Skeletal muscle cell (primary cell): ENCODE data around the gene PTMS.

Source experiments
- DNase-seq: peaks from one replicate; pipeline ENCODE4 v3.0.0-alpha.2; 2010; ENCODE audit warnings: low read depth
- H3K4me3 ChIP-seq: 2 replicates; pipeline ENCODE4 v1.5.1; 2011; ENCODE audit warnings: low read depth, mild to moderate bottlenecking, control low read depth, low read length, moderate library complexity

The PTMS gene

DNA sequence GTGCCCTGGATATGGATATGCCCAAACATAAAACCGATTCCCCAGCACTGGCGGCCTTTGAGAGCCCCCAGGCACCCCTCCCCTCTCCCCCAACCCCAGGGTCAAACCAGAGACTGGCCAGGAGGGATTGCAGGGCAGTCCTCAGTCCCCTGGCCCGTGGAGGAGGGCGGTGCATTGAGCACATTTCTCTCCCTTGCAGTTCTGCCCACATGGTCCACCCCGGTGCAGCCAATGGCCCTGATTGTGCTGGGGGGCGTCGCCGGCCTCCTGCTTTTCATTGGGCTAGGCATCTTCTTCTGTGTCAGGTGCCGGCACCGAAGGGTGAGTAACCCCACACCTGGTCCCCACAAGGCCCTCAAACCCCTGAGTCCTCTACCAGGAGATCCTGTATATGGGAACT, 52.1 kb downstream of the PTMS start:
- DNase-seq = no peak
- no peak overlapping the region for H3K4me3 ChIP-seq

DNA sequence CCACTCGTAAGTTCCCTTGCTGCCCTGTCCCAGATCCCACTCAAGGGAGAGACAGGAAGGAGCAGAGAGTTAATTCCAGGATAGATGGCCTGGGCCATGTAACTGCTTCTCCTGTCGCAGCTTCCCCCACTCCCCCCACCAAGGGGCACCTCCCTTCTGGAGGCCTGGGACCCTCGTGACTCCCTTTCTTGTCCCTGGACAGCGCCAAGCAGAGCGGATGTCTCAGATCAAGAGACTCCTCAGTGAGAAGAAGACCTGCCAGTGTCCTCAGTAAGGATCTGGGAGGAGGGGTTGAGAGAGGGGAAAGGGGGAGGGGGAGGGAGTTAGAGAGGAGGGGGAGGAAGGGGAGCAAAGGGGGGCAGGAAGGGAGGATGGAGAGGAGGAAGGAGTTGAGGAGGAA, 52.5 kb downstream of the PTMS start:
- no peak for DNase-seq
- H3K4me3 ChIP-seq = no peak overlapping the region

DNA sequence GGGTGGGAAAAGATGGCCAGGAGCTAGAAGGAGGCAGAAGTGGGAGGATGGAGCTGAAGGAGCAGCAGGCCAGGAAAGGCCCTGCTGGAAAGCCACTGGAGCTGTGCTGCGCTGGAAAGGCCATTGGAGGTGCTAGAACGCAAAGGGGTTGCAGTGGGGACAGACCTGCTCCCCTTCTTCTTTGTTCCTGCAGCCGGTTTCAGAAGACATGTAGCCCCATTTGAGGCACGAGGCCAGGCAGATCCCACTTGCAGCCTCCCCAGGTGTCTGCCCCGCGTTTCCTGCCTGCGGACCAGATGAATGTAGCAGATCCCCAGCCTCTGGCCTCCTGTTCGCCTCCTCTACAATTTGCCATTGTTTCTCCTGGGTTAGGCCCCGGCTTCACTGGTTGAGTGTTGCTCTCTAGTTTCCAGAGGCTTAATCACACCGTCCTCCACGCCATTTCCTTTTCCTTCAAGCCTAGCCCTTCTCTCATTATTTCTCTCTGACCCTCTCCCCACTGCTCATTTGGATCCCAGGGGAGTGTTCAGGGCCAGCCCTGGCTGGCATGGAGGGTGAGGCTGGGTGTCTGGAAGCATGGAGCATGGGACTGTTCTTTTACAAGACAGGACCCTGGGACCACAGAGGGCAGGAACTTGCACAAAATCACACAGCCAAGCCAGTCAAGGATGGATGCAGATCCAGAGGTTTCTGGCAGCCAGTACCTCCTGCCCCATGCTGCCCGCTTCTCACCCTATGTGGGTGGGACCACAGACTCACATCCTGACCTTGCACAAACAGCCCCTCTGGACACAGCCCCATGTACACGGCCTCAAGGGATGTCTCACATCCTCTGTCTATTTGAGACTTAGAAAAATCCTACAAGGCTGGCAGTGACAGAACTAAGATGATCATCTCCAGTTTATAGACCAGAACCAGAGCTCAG, 53.2 kb downstream of the PTMS start:
- DNase-seq = no peak
- H3K4me3 ChIP-seq = no peak overlapping the region

DNA sequence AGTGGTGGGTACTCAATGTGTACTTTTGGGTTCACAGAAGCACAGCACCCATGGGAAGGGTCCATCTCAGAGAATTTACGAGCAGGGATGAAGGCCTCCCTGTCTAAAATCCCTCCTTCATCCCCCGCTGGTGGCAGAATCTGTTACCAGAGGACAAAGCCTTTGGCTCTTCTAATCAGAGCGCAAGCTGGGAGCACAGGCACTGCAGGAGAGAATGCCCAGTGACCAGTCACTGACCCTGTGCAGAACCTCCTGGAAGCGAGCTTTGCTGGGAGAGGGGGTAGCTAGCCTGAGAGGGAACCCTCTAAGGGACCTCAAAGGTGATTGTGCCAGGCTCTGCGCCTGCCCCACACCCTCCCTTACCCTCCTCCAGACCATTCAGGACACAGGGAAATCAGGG, 54.0 kb downstream of the PTMS start:
- no peak overlapping the region for H3K4me3 ChIP-seq
- no peak for DNase-seq
